IPS-15b (cell line): ENCODE data around the gene IFT27.

ENCODE experiments used
- H3K27me3 ChIP-seq: one replicate; pipeline ENCODE4 v1.6.1; 2013; ENCODE audit warnings: low read length; ENCODE audit not compliant: control insufficient read depth, insufficient read depth
- H3K36me3 ChIP-seq: one replicate; pipeline ENCODE4 v1.6.1; 2013; ENCODE audit warnings: low read length; ENCODE audit not compliant: control insufficient read depth, insufficient read depth
- H3K4me1 ChIP-seq: one replicate; pipeline ENCODE4 v1.6.1; 2013; ENCODE audit warnings: mild to moderate bottlenecking, low read length; ENCODE audit not compliant: control insufficient read depth, insufficient read depth
- H3K4me3 ChIP-seq: one replicate; pipeline ENCODE4 v1.5.1; 2013; ENCODE audit warnings: low read depth, low read length
- H3K9ac ChIP-seq: one replicate; pipeline ENCODE4 v1.6.1; 2013; ENCODE audit warnings: low read depth, mild to moderate bottlenecking, low read length
- H3K9me3 ChIP-seq: one replicate; pipeline ENCODE4 v1.6.1; 2013; ENCODE audit warnings: mild to moderate bottlenecking, low read length; ENCODE audit not compliant: control insufficient read depth, insufficient read depth

The IFT27 gene

DNA sequence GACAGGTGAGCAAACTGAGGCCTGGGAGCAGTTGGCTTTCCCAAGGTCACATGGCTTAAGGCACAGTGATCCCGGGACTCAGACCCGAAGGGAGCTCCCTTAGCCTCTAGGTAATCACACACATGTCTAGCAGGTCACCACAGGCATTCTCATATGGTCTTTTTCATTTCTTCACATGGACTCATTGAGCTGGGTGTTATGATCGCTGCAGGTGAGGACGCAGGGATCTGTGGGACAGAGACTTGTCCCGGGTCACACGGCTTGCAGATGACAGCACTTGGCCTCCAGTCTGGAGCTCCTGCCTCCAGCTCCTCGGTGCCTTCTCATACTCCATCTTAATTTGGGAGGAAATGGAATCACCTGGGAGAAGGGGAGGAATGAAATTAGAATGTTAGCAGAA lies 48.8 kb downstream of the IFT27 start:
- no peaks in the 10 kb centered on the region for H3K27me3 ChIP-seq
- H3K36me3 ChIP-seq = no peaks in the 10 kb centered on the region

DNA sequence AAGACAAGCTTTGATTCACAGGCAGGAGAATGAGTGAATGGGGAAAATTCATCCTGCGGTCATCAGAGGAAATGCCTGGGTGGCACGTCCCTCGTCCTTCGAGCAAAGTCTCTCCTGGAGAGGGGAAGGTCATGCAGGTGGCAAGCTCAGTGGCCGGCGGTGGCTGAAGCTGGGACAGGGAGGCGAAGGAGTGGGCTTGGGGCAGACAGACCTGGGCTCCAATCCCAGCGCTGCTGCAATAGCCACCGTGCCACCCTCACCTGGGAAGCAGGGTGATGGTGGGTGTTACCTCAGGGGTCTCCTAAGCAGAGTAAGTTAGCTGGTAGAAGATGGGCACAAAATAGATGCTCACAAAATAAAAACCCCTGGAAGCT lies 49.9 kb downstream of the IFT27 start:
- H3K4me1 ChIP-seq = no peaks in the 10 kb centered on the region
- H3K27me3 ChIP-seq = no peaks in the 10 kb centered on the region
- H3K4me3 ChIP-seq = no peak overlapping the region
- H3K9me3 ChIP-seq = no peaks in the 10 kb centered on the region
- H3K9ac ChIP-seq = no peak overlapping the region
- no peaks in the 10 kb centered on the region for H3K36me3 ChIP-seq

More for the DNA sequence above, 48.8 kb downstream of the IFT27 start:
- Histone ChIP-seq H3K4me3 (no peak overlapping the region), H3K9me3 (no peaks in the 10 kb centered on the region), H3K4me1 (no peaks in the 10 kb centered on the region), H3K9ac (no peak overlapping the region)

DNA sequence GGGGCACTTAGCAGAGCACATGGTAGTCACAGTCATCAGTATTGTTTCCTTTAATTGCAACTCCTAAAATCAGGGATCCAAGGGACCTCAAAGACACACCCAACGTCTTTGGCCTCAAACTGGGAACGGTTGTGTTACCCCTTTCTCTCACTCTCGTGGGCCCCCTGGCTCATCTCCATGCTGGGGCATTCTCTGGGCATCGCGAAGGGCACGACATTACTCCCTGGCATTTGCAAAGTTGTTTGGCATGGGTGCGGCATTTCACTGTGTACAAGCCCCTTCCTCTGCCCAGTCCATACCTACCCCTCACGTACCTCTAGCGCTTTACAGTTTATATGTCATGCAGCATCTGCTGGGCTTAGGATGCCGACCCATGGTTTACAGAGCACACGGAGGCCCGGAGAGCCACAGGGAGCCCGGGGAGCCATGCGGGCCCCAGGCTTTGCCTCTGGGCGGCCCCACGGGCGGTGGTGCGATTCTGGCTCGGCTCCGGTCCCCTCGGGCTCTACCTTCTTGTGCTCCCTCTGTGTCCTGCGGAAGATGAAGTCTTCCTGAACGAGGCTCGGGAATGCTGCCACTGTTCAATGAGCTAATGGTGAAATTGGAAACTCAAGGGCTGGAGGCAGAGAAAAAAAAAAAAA lies 50.4 kb downstream of the IFT27 start:
- no peaks in the 10 kb centered on the region for H3K4me1 ChIP-seq
- no peaks in the 10 kb centered on the region for H3K36me3 ChIP-seq
- H3K27me3 ChIP-seq = no peaks in the 10 kb centered on the region
- no peaks in the 10 kb centered on the region for H3K9me3 ChIP-seq
- no peak overlapping the region for H3K9ac ChIP-seq
- H3K4me3 ChIP-seq = no peak overlapping the region

DNA sequence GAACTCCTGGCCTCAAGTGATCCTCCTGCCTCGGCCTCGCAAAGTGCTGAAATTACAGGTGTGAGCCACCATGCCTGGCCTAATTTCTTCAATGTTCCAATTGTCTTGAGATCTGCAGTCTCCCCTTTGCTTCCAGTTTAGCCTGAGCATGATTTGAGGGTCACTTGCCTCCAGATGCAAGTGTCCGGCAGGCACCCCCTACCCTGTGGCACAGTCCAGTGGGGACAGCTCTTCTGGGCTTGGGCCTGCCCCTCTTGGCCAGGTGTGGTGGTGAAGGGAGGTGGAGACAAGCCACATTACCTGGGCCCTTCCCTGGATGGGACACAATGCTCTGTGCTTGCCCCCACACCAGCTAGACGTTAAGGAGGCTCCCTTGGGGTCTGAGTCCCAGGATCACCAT lies 51.1 kb downstream of the IFT27 start:
- no peak overlapping the region for H3K9ac ChIP-seq
- H3K27me3 ChIP-seq = no peaks in the 10 kb centered on the region
- H3K9me3 ChIP-seq = no peaks in the 10 kb centered on the region
- H3K36me3 ChIP-seq = no peaks in the 10 kb centered on the region
- H3K4me3 ChIP-seq = no peak overlapping the region
- no peaks in the 10 kb centered on the region for H3K4me1 ChIP-seq

DNA sequence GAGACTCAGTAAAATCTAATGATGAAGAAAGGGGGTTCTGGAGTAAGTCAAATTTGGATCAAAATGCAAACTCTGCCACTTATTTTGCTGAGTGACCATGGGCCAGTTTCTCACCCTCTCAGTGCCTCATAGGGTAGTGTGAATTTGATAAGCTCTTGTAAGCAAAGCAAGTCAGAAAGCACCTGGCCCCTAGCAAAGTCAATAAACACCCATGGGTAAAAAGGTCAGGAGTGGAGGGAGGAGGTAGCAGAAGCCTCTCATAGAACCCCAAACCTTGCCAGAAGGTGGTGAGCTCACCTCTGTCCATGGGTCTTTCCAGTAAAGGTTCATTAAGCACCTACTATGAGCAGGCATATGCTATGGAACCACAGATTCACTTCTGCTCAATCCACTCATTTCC lies 53.9 kb downstream of the IFT27 start:
- Histone ChIP-seq H3K9ac (no peak overlapping the region), H3K36me3 (no peaks in the 10 kb centered on the region), H3K4me3 (no peak overlapping the region), H3K4me1 (no peaks in the 10 kb centered on the region), H3K9me3 (no peaks in the 10 kb centered on the region), H3K27me3 (no peaks in the 10 kb centered on the region)

DNA sequence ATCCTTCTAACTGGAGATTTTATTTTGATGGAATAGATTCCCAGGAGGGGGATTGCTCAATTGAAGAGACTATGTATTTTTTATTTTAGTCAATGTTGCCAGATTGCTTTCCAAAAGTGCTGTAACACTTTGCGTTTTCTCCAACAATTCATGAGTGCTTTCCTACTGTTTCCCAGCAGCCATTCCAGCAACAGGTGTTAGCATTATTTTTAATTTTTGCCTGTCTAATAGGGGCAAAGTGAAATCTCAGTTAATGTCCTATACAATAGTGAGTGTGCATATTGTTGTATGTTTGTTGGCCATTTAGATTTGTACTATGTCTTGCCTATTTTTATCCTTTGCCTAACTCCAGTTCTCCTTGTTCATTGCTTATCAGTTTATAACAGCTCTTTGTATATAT lies 60.3 kb downstream of the IFT27 start:
- Histone ChIP-seq H3K4me3 (no peak overlapping the region), H3K36me3 (no peaks in the 10 kb centered on the region), H3K27me3 (peaks cover 2% of the 10 kb centered on the region), H3K4me1 (no peaks in the 10 kb centered on the region), H3K9me3 (no peaks in the 10 kb centered on the region), H3K9ac (no peak overlapping the region)

DNA sequence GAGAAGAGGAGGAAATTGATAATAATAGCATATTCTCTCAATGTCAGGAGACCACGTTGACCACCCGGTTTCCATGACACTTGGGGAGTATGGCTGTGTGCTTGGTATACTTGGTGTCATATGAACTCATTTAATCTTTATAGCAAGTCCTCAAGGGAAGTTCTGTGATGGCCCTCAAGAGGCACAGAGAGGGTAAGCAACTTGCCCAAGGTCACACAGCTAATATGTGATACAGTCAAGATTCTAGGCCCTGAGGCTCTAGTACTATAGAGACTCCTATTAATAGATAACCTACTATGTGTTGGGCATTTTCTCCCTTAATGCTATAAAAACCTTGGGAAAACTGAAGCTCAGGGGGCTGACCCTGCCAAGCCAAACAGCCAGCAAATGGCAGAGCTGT lies 61.8 kb downstream of the IFT27 start:
- Histone ChIP-seq H3K9me3 (no peaks in the 10 kb centered on the region), H3K36me3 (no peaks in the 10 kb centered on the region), H3K9ac (no peak overlapping the region), H3K4me3 (no peak overlapping the region), H3K4me1 (no peaks in the 10 kb centered on the region), H3K27me3 (peaks cover 2% of the 10 kb centered on the region)

DNA sequence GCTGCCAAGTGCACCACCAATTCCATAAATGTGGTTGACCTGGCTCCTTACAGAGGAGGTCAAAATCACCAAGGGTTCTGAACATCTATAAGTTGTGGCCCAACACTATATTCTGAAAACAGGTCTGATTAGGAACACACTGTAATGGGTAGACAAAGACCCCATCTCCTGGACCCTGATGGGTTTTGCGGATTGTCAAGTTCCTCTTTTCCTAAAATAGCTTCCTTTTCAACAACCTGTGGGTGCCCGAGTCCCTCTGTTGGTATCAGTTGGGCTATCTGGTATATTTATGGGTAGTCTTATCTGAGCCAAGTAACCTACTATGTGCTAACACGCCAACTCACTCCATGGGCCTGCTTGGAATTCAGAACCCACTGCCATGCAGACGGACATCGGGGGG lies 62.5 kb downstream of the IFT27 start:
- Histone ChIP-seq H3K4me3 (no peak overlapping the region), H3K36me3 (no peaks in the 10 kb centered on the region), H3K4me1 (no peaks in the 10 kb centered on the region), H3K9ac (no peak overlapping the region), H3K9me3 (no peaks in the 10 kb centered on the region), H3K27me3 (peaks cover 2% of the 10 kb centered on the region)
